Dermis blood vessel endothelial cell (primary cell): Measurements from ENCODE around the gene MUC15. TPM values are rescaled to one million over a fixed set of nuclear protein-coding genes. Genes with fewer than 3 reads are reported as not detected.

ENCODE experiments used
- DNase-seq: peaks from one replicate; pipeline ENCODE4 v3.0.0; 2010
- total RNA-seq: library from RNA; depleted of rRNA; stranded (reverse); fragments of >200 nt; gene quantifications from 2 replicates; pipeline ENCODE4 v1.2.3, GENCODE V29; 2014

MUC15 gene
- total RNA-seq, 1 donor from 2014 or later = not detected

DNA sequence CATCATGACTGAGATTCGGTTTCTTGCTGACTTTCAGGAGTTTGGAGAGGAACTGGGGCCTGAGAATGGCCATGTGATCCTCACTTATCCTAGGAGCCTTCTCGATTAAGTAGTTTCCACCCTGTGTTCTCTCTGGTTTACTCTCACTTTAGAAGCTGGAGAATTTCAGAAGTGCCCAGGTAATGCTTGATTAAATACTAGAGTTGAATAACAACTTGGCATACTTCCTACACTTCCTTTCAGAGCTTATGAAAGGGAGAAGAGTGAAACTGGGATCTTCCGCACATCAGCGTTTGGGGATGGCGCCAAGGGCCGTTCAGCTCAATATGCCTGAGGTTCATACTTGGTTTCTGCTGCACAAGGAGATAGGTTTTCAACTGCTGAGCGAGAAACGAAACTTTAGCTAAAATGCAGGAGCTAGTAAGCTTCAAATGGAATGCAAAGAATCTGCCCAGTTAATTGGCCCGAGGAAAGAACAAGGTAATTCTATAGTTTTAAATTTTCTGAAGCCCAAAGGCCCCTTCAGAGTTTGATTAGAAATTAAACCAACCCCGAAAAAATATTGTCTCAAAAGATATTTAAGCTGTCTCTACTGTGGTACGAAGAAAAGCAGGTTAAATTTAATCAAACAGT, 823 bp upstream of the MUC15 start:
- DNase-seq = no peak

DNA sequence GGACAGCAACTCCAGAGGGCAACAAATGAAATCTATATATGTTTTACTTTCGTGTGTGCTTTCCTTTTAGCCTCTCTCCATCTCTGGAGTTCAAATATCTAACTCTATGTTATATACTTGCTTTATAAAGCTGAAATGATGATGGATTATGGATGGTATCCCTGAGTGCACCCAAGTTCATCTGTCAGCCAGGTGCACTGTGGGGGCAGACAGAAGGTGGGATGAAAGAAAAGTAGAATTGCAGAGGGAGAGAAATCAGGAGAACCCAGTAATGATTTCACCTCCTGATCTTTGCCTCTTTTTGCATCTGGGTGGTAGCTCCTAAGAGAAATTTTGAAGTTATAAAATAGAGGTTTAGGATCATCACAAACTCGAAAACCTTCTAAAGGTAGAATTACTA, 2.4 kb downstream of the MUC15 start:
- DNase-seq = no peak

DNA sequence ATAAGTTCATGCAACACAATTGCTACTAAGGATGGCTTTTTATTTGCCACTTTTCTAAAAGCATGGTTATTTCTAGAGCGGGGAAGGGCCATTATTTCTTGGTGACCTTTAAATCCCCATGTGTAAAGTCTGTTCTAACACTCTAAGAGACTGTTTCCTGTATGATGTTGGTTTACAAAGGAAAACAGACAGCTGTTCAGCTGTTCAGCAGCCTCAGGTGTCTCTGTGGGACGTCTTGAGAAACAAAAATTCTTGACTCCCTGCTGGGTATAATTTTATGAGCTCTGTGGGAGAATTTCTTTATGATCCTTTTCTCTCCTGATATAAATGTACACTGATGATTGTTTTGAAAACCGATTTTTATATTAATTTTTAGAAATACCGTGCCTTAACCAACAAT, 13.9 kb downstream of the MUC15 start:
- no peak for DNase-seq

DNA sequence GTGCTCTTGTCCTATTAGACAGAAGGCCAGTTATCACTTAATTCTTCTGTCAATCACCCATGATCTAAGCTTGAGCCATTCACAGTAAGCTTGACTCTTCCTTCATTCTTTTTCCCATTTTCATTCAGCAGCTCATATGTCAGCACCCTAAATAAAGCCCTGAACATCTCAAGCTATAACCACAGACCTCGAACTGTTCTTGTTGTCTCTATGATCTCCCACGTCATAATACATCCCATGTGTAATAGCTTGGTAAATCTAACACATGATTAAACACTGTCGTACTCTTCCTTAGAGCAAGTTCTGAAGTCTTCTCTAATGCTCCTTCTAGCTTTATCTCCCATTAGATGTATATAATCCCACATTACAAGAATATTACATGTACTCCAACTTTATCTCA, 14.4 kb downstream of the MUC15 start:
- no peak for DNase-seq

DNA sequence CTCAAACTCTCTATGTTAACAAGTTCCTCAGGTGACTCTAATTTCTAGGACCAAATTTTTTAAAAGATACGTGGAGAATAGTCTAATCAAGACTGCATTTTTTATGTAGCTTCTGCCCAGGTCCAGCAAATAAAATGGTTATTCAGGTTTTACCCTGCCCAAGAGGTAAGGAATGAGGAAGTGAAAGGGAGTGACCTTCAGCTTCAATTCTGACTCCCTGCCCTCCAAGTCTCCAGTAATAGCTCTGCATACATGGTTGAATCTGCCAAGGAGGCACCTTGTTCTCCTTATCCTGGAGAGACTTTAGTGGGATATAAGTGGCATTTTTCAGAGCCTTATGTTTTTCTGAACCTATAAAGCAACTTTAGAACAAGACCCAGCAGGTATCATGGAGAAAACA, 15.5 kb downstream of the MUC15 start:
- no peak for DNase-seq

DNA sequence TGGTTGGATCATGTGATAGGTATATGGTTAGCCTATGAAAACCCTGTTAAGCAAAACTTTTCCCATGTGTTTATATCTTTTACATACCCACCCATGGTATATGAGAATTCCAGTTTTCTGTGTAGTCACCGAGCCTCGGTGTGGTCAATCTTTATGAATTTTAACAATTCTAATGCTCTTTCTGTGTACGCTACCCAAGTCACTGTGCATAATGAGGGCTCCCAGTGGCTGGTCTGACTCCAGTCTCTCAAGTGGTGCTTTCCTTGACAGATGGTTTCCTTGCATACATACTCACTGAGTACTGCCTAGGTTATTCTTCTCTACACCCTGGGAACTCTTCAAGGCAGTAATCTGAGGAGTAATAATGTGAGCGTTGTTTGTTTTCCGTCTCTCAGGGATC, 17.6 kb downstream of the MUC15 start:
- no peak for DNase-seq

DNA sequence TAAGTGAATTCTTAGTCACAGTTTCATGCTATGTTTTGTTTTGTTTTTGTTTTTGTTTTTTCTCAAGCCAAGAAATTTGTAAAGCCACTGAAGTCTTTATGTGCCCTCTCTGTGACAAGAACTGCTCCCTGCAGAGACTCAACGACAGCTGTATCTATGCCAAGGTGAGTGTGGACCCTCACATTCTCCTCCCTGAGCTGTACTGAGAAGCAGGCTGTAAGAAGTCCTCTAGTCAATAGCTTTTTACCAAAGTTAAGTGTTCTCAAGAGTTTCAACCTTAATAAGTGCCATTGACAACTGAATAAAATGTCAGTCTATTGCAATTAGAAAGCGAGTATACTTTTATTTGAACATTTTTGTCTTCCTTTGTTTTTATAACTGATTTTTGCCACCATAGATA, 18.9 kb downstream of the MUC15 start:
- no peak for DNase-seq

DNA sequence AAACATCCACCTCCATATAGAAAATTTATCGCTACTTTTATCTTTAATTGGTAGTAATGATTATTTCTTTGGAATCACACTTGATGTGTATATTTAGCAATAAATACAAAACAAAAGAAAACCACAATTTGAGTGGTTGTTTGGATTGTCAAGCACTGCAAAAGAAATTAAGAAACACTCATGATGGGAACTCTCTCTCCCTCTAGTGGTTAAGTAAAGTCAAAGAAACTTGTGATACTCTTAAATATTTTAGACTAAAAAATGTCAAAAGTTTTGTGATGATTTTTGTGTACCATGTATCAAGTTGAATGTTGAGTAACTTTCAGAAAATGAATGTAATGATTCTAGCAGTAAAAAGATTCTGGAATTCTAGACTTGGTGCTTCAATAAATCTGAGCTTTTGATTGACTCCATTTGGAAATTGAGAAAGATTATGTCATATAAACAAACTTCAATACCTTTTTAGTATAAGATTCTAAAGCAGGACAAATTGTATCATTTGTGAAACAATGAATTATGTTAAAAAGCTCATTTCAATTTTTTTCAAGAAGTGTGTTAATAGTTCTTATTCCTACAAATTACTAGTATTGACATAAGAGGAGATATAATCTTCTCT, 20.8 kb downstream of the MUC15 start:
- DNase-seq = no peak

DNA sequence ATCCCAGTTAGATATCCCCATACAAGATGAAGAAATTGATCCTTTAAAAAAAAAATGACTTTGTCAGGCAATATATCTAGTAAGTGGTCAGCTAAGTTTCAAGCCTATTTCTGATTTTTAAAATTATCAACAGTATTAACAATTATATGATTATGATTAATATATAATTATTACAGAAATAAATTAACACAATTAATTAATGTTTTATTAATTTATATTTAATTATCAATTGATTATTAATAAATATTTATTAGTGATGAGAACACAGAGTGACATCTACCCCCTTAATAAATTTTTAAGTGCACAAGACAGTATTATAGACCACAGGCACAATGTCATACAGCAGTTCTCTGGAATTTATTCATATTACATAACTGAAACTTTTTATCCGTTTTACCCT, 22.0 kb downstream of the MUC15 start:
- DNase-seq = no peak

DNA sequence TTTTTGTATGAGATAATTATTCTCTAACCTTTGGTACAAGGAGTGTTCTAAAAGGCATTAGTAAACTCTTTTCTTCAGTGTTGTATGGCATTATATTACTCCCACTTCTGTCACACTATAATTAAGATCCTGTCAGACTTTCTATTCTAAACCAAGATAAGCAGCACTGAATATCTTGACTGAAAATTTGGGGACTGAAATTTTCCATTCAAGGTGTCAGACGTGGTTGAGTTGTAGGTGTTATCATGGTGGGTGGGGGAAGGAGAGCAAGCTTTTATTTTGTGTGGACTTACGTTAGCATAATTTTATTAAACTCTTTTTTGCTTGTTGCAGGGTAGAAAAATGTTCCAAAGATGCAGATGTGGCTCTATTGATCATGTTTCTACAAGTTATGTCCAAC, 22.9 kb downstream of the MUC15 start:
- no peak for DNase-seq

DNA sequence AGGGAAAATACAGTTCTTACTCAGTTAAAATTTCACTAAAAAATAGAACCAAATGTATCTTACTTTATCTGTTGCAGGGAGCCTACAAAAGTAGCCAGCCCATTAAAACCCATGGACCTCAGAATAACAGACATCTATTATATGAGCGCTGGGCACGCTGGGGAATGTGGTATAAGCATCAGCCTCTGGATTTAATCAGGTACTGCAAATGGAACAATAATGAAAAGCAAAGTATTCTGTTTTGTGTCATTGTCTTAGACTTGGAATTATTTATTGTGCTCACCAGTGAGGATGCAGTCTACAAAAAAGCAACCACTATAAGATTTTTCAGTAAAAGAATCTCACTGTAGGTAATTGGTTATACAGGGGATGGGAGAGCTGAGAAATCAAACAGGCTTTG, 30.2 kb downstream of the MUC15 start:
- no peak for DNase-seq

DNA sequence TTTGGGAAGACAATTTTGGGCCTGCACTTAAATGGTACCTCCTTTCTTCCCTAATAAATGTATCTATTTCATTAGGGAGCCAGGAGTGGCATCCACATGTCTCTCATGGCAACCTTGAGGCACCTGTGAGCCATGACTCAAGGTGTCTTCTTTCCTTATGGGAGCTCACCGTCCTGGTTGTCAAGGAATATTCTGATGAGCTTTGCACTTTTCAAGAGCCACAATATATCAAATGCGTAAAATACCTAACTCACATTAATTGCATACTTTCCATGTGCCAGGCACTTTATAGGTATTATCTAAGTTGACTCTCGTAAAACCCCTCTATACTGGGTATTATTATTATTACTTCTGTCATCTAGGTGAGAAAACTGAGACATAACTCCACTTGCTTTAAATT, 32.5 kb downstream of the MUC15 start:
- no peak for DNase-seq

DNA sequence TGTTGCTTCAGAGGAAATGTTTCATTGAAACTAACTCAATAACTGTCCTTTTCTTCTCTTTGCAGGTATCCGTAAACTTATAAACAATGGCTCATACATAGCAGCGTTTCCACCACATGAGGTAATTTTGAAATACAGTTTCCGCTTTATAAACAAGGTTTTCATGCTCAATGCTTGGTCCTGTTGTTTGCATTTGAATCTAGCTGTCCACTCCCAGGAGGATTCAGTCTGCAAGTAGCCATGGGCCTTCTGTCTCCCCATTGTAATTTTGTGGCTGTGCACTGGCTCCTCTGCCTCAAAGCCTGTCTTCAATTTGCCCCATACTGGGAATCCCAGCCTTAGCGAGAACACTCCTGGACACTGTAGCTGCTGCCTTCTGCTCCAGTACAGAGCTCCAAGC, 34.7 kb downstream of the MUC15 start:
- DNase-seq = no peak

DNA sequence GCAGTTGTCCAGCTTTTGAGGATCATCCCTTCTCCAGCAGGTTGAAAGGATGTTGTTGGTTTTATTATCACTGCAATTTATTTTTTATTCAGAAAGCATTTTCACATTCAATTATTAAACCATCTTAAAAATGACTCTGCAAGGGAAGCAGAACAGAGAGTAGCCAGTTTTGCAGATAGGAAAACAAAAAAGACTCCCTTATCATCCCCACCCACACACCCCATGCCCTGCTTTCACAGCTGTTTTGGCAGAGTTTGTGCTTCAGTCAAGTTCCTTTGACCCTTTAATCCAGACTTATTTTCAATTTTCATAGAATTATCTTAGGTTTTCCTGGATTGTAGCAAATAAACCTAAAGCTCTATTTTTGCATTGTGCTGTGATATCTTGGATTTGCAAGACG, 44.4 kb downstream of the MUC15 start:
- no peak for DNase-seq

DNA sequence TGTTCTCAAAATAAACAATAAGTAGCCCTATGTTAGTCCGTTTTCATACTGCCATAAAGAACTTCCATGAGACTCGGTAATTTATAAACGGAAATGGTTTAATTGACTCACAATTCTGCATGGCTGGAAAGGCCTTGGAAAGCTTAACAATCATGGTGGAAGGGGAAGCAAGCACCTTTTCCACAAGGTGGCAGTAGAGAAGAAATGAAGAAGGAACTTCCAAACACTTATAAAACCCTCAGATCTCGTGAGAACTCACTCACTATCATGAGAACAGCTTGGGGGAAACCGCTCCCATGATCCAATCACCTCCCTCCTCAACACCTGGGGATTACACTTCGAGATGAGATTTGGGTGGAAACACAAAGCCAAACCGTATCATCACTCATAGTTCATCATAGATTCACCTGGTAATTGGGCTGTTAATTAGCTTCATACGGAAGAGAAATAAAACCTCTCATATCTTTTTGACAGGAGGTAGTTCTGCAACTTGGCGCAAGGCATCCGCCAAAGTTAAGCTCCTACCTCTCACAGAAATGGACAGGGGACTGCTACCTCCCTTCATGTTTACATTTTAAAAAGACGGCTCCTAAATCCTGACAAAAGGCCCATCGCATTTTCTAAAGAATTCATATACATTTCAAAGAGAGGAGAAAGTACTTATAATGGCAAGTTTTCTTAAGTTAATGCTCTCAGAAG, 49.0 kb downstream of the MUC15 start:
- no peak for DNase-seq

DNA sequence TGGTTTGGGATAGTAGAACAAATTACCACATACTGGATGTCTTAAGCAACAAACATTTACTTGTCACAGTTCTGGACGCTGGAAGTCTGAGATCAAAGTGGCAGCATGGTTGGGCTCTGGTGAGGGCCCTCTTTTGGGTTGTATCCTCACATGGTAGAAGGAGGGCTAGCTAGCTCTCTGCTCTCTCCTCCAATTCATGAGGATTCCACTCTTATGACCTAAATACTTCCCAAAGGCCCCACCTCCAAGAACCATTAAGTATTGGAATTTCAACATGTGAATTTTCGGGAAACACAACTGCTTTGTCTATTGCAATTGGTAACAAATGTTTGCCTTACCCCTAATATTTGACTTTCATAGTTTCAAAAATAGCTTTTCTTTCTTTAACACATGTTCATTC, 52.6 kb downstream of the MUC15 start:
- DNase-seq = no peak

DNA sequence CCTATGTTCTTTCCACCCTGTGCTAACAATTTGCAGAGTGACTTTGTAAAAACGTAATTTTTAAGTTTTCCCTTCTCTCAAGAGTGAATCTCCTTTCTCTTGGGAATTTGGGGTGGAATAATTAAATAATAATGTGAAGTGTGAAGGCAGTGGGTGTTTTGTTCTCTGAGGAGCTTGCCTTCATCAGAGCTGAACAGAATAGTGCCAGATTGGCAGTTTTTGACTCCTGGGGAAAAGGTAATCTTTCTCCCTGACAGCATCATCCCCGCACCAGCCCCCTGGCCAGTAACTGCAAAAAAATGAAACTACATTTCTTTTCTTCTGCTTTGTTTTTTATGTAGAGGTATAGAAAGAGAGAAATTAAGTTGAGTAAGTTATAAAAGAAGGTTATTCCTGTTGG, 59.9 kb downstream of the MUC15 start:
- DNase-seq = no peak

DNA sequence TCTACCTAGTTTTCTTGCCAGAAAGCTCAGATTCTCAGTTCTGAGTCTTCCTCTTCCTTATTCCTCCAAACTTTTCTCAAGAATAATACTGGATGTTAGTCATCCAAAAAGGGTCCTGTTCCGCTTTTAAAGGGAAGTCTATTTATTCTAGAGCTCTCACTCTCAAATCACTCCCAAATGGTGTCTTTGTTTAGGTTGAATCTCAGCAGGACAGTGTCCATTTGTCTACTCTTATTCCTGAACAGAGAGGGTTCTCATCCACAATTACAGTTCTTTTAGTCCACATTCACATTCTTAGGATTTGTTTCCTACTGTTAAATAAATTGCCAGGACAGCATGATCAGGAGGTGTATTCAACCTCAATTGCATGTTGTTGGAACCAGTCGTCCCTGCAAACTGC, 61.3 kb downstream of the MUC15 start:
- DNase-seq = no peak

DNA sequence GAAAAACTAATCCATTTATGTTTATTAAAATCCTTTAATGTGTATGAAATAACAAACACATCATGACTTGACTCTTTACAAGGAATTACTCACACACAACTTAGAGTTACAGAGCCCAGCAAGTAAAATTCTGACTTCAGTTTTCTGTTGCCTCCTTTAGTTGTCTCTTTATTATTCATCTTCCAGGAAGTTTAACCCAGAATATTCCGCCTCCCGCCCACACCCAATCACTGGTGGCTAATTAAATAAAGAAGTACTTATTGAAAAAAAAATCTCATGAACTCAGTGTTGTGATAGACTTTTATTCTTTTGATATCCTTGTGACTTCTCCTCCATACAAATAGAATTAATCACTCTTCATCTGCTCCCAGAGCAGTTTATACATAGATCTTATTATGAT, 61.9 kb downstream of the MUC15 start:
- no peak for DNase-seq

Other genes starting within 250 kb of the MUC15 start
- not detected in 2 replicates for gene ANO3, start 240.1 kb downstream of the MUC15 start, total RNA-seq
- gene SLC5A12, start 149.8 kb upstream of the MUC15 start, total RNA-seq = not detected in 2 replicates